ENCODE data around the gene GCM1. TPM values are rescaled to one million over a fixed set of nuclear protein-coding genes. Genes with fewer than 3 reads are reported as not detected.

GCM1 gene
- total RNA-seq, 1 donor from 2014 or later = not detected

GRCh38 chr6:53139841-53140413, 8.7 kb downstream of the GCM1 start:
- Mint-ChIP-seq H3K4me1 (ENCODE audit: unreplicated experiment) (no peaks in the 10 kb centered on the region), H3K27me3 (ENCODE audit: unreplicated experiment) (peaks cover 28% of the 10 kb centered on the region), H3K4me3 (ENCODE audit: unreplicated experiment) (no peak overlapping the region), H3K9me3 (ENCODE audit: unreplicated experiment) (no peaks in the 10 kb centered on the region), H3K27ac (ENCODE audit: unreplicated experiment) (no peak overlapping the region), H3K36me3 (ENCODE audit: unreplicated experiment) (no peaks in the 10 kb centered on the region)
- TF ChIP-seq, protein P1, sequence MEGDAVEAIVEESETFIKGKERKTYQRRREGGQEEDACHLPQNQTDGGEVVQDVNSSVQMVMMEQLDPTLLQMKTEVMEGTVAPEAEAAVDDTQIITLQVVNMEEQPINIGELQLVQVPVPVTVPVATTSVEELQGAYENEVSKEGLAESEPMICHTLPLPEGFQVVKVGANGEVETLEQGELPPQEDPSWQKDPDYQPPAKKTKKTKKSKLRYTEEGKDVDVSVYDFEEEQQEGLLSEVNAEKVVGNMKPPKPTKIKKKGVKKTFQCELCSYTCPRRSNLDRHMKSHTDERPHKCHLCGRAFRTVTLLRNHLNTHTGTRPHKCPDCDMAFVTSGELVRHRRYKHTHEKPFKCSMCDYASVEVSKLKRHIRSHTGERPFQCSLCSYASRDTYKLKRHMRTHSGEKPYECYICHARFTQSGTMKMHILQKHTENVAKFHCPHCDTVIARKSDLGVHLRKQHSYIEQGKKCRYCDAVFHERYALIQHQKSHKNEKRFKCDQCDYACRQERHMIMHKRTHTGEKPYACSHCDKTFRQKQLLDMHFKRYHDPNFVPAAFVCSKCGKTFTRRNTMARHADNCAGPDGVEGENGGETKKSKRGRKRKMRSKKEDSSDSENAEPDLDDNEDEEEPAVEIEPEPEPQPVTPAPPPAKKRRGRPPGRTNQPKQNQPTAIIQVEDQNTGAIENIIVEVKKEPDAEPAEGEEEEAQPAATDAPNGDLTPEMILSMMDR (IDR thresholded peaks at IDR 0.05) = no peak
- DNase-seq (ENCODE audit: extremely low spot score, unreplicated experiment) = no peak

DNA sequence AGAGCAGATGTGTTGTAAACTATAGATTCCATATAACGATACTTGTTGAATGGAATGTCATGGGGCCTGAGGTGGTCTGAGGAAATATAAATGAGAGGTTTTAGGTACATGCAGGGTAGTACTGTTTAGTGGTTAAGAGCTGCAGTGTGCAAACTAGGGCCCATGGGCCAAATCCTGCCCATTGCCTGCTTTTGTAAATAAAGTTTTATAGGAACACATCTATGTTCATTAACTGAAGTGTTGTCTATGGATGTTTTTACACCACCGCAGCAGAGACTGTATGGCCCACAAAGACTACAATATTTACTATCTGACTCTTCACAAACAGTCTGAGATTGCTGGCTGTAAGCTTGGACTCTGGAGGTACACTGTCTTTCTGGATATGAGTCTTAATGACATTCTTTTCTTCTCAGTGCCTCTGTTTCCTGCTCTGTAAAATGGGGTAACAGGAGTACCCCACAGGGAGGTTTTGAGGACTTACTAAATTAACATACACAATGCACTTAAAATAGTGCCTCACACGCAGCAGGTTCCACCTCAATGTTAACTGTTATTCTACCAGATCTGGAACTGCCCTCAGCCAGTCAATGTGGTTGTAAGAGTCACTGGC, 12.5 kb downstream of the GCM1 start:
- TF ChIP-seq, protein P1 (IDR thresholded peaks at IDR 0.05) = no peak
- Mint-ChIP-seq H3K27me3 (ENCODE audit: unreplicated experiment) (peaks cover 9% of the 10 kb centered on the region), H3K4me1 (ENCODE audit: unreplicated experiment) (no peaks in the 10 kb centered on the region), H3K27ac (ENCODE audit: unreplicated experiment) (no peak overlapping the region), H3K4me3 (ENCODE audit: unreplicated experiment) (no peak overlapping the region), H3K9me3 (ENCODE audit: unreplicated experiment) (no peaks in the 10 kb centered on the region), H3K36me3 (ENCODE audit: unreplicated experiment) (no peaks in the 10 kb centered on the region)
- no peak for DNase-seq (ENCODE audit: extremely low spot score, unreplicated experiment)

- Mint-ChIP-seq H3K4me3 (ENCODE audit: unreplicated experiment) (no peak overlapping the region), H3K36me3 (ENCODE audit: unreplicated experiment) (no peaks in the 10 kb centered on the region), H3K27ac (ENCODE audit: unreplicated experiment) (no peak overlapping the region), H3K4me1 (ENCODE audit: unreplicated experiment) (no peaks in the 10 kb centered on the region), H3K9me3 (ENCODE audit: unreplicated experiment) (no peaks in the 10 kb centered on the region), H3K27me3 (ENCODE audit: unreplicated experiment) (peaks cover 14% of the 10 kb centered on the region)
- DNase-seq (ENCODE audit: extremely low spot score, unreplicated experiment) = no peak
- TF ChIP-seq, protein P1 (IDR thresholded peaks at IDR 0.05) = no peak
Observed at GRCh38 chr6:53134601-53135235, 13.9 kb downstream of the GCM1 start.

- Mint-ChIP-seq H3K4me1 (ENCODE audit: unreplicated experiment) (no peaks in the 10 kb centered on the region), H3K36me3 (ENCODE audit: unreplicated experiment) (no peaks in the 10 kb centered on the region), H3K9me3 (ENCODE audit: unreplicated experiment) (no peaks in the 10 kb centered on the region), H3K27ac (ENCODE audit: unreplicated experiment) (no peak overlapping the region), H3K4me3 (ENCODE audit: unreplicated experiment) (no peak overlapping the region), H3K27me3 (ENCODE audit: unreplicated experiment) (peaks cover 17% of the 10 kb centered on the region)
- DNase-seq (ENCODE audit: extremely low spot score, unreplicated experiment) = no peak
- TF ChIP-seq, protein P1 (IDR thresholded peaks at IDR 0.05) = no peak
Observed at GRCh38 chr6:53133961-53134360, 14.7 kb downstream of the GCM1 start.

GRCh38 chr6:53130569-53131290, 17.9 kb downstream of the GCM1 start:
- DNase-seq (ENCODE audit: extremely low spot score, unreplicated experiment) = no peak
- Mint-ChIP-seq H3K36me3 (ENCODE audit: unreplicated experiment) (no peaks in the 10 kb centered on the region), H3K4me3 (ENCODE audit: unreplicated experiment) (no peak overlapping the region), H3K27ac (ENCODE audit: unreplicated experiment) (no peak overlapping the region), H3K4me1 (ENCODE audit: unreplicated experiment) (no peaks in the 10 kb centered on the region), H3K9me3 (ENCODE audit: unreplicated experiment) (no peaks in the 10 kb centered on the region), H3K27me3 (ENCODE audit: unreplicated experiment) (peaks cover 38% of the 10 kb centered on the region)
- TF ChIP-seq, protein P1 (IDR thresholded peaks at IDR 0.05) = no peak
